Uterus (tissue), 2 donors: Measurements from ENCODE around the gene CACNG5.

Experiments used
- POLR2A ChIP-seq, 2 donors: fragments of 450-650 bp; IDR thresholded peaks; one replicate each; pipeline ENCODE4 v1.6.1; 2016; ENCODE audit warnings: antibody characterized with exemption in 2 of 2, mild to moderate bottlenecking in 1 of 2, moderate library complexity in 1 of 2
- TF ChIP-seq, protein P1 (sequence below), 4 experiments: fragments of 200-600 bp in 2 of 4; fragments of 450-650 bp in 2 of 4; sonication (generic) in 2 of 4; IDR thresholded peaks; one replicate each; pipeline ENCODE4 v1.5.1; 2016 to 2019; ENCODE audit warnings: antibody characterized with exemption in 4 of 4, mild to moderate bottlenecking in 2 of 4, moderate library complexity in 1 of 4

DNA sequence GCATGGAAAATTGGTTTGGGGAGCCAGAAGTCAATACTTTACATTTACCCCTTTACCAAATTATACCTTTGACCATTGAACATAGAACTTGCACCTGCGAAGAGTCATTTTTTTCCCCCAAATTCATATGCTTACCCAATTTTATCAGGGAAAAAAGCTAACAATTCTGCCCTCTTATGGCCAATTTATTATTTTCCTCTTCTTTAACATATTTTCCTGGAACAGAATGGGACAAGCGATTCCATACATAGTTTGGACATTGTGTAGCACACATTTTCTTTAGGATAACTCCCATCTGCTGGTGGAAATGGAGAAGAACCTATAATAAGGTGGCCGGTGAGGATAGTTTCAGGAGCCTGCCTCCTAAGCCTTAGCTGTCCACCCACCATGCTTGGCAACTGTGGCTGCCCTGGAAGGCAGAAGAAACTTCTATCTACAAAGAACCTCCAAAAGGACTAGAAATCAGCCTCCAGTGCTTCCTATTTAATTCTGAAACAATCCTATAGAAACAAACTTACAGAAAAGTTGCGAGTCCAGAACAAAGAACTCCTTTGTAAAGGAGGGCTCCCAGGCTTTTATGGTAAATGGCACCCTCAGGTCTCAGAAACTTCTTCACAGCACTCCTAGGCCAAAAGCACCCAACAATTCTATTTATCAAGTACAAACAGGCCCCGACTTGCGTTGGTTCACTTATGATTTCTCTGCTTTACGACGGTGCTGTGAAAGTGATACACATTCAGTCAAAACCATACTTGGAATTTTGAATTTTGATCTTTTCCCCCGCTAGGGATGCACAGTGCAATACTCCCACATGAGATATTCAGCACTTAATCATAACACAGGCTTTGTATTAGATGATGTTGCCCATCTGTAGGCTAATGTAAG is 65.5 kb downstream of the CACNG5 start:
- TF ChIP-seq, protein P1, sequence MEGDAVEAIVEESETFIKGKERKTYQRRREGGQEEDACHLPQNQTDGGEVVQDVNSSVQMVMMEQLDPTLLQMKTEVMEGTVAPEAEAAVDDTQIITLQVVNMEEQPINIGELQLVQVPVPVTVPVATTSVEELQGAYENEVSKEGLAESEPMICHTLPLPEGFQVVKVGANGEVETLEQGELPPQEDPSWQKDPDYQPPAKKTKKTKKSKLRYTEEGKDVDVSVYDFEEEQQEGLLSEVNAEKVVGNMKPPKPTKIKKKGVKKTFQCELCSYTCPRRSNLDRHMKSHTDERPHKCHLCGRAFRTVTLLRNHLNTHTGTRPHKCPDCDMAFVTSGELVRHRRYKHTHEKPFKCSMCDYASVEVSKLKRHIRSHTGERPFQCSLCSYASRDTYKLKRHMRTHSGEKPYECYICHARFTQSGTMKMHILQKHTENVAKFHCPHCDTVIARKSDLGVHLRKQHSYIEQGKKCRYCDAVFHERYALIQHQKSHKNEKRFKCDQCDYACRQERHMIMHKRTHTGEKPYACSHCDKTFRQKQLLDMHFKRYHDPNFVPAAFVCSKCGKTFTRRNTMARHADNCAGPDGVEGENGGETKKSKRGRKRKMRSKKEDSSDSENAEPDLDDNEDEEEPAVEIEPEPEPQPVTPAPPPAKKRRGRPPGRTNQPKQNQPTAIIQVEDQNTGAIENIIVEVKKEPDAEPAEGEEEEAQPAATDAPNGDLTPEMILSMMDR (IDR thresholded peaks at IDR 0.05) = no peak
- TF ChIP-seq POLR2A (IDR thresholded peaks at IDR 0.05) = no peak
